ENCODE measurements around the gene CALCA.

Gene CALCA

DNA sequence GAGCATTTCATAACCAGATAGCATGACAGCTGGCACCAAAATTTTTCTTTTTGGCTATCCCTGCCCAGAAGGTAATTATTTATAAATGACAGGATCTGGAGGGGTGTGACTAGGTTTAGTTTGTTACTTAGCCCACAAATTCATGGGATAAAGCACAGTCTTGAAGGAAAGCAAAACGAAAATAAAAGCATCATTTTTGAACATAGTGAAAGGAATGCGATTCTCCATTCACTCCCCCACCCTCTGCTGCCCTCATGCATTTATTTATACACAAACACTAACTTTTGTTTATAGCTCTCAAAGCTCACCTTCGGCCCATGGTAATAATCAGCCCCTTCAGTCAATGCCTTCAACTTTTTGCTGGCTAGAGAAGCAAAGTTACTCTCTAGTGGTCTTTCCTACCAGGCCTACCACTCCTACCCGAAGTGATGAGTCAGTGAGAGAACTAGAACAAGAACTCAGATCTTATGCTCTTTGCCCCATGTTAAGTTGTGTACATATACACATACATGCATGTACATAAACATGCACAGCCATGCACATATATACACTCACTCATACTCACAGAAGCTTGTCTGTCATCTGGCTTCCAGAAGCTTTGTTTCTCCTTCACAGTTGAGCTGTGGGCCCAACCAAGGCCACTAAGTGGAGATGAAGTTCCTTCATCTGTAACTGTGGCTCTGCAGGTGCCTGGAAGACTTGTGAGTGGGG lies 22.6 kb downstream of the CALCA start:
- no peak for DNase-seq

DNA sequence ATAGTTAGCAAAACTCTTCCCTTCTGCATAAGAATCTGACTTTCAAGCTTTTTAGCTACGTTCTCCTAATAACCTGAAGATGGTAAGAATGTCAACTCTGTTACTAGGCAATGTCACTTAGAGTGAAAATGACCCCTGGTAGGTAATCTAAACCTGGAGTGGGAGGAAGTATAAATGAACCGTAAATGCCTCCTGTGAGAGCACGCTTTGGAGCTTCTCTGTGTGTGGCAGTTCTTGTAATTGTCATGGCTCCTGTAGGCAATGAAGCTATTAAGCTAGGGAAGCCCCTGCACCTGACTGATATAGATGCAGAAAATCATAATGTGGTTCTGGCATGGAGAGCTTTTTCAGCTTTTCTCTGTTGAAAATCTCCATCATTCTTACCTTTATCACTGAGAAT lies 29.4 kb downstream of the CALCA start:
- no peak for DNase-seq

- DNase-seq = no peak
Observed at GRCh38 chr11:14938936-14939335, 33.2 kb downstream of the CALCA start.

- DNase-seq = no peak
Observed at GRCh38 chr11:14934641-14935351, 37.4 kb downstream of the CALCA start.

DNA sequence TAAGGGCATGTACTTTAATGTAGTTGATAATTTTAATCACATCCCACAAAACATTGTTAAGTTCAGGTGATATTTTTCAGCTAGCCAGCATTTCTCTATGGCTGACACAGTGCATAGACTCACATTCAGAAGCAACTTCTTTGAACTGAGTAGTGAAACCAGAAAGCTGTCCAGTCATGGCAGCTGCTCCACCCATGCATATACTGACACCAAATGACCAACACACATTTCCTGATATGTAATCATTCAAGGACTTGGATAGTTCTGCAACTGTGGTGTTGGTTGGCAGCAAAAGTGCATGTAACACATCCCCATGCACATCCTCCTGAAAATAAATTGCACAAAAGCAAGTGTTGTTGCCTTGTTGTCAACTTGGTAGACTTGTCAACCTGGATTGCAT lies 39.7 kb downstream of the CALCA start:
- DNase-seq = no peak

DNA sequence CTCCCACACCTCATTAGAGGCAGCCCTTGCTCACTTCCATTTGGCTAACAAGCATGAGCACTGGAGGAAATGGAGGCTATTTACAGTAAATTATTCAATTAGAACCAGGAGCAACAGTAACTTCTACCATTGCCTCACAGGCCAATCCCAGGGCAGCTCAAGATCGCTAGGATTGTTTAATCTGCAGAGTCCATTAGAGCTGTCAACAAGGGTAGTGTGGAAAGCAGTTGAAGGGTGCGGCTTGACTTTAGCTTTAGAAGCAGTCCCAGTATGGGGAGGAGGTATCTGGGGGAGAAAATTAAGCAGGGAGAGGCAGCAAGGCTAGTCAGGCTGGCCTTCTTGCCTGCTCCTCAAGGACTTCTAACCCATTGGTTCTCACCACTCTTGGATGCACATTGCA lies 41.8 kb downstream of the CALCA start:
- DNase-seq = no peak

- DNase-seq = no peak
Observed at GRCh38 chr11:14927146-14927545, 45.0 kb downstream of the CALCA start.

- DNase-seq = no peak
Observed at GRCh38 chr11:14924318-14924717, 47.8 kb downstream of the CALCA start.
